T-helper 2 cell treated with Interferon-gamma antibody and Interleukin-4, amounts not matched to agents 5 μg/mL and 100 μg/mL, for 36 hours (primary cell): ENCODE measurements around the gene LRMDA.

Source experiments
- DNase-seq: peaks from one replicate; pipeline ENCODE4 v3.0.0; 2021; ENCODE audit warnings: low spot score
- H3K27ac Mint-ChIP-seq: one replicate; pipeline ENCODE4 v1.8.0; 2021; ENCODE audit warnings: mild to moderate bottlenecking, mixed read lengths
- H3K27me3 Mint-ChIP-seq: one replicate; pipeline ENCODE4 v1.8.0; 2021; ENCODE audit warnings: low read depth, mixed read lengths
- H3K36me3 Mint-ChIP-seq: one replicate; pipeline ENCODE4 v1.8.0; 2021; ENCODE audit warnings: low read depth, mixed read lengths
- H3K4me1 Mint-ChIP-seq: one replicate; pipeline ENCODE4 v1.8.0; 2021; ENCODE audit warnings: low read depth, mixed read lengths
- H3K4me3 Mint-ChIP-seq: one replicate; pipeline ENCODE4 v1.8.0; 2022; ENCODE audit warnings: mild to moderate bottlenecking, moderate library complexity, mixed read lengths
- H3K9me3 Mint-ChIP-seq: one replicate; pipeline ENCODE4 v1.8.0; 2021; ENCODE audit warnings: mixed read lengths

The LRMDA gene

DNA sequence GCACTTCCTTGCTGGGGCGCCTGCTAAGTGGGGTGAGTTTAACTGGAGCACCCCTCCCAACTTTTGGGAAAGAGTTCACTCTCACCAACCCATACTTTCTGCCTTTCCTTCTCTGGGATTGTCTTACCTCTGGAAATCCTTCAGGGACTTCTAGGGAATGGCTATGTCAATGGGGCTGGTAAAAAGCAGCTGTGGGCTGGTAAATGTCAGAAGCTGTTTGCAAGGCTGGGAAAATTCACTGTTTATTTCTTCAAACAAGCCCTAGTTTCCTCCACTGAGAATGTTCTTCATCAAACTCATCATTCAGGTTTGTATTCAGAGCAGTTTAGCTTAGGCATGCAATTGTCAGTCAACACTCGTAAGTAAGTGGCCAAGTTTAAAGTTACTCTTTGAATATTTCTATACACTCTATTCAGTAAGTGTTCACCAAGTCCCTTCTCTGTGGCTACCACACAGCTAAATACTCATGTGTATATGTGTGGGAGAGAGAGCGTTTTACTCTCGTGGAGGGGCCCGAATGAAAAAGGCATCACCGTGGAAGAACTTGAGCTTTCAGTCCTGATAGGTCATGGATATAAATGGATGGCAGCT is 654.8 kb downstream of the LRMDA start:
- no peak for DNase-seq
- Mint-ChIP-seq H3K36me3 (no peaks in the 10 kb centered on the region), H3K4me3 (no peak overlapping the region), H3K27ac (no peak overlapping the region), H3K4me1 (no peaks in the 10 kb centered on the region), H3K9me3 (no peaks in the 10 kb centered on the region), H3K27me3 (no peaks in the 10 kb centered on the region)

DNA sequence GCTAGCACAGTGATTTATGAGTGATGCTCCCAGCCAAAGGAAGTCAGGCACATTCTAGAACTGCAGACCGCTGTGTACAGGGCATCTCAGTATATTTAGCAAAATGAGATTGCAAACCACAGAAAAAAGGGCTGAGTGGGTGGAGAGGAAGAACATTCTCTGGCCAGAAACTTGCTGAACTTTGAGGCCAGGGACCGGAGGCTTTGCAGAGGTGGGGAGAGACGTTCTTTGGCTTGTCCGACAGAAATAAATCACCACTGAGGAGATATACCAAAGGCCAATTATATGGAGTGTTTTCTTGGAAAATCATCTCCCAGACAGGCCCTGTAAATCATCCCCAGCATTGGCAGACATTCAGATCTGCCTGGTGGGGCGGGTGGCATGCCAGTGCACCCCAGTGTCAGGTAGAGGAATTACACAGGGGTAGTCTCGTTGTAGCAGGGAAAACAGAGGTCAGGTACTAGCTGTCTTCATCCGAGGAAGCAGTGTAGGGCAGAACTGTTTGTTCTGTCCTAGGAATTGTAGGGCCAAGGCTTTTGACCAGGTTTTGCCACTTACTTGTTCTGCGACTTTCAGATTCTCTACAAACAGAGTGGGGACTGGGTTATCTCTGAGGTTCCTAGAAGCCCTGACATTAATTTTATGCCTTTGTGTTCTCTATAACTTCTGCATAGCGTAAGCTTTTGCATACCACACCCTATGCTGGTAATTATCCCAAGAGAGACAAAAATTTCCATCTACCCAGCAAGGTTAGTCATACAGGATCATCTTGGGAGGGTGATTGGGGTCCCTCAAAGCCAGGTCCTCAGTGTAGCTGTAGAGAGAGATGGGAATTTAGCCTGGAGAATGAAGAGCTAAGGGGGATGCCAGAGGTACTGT is 655.6 kb downstream of the LRMDA start:
- DNase-seq = no peak
- no peaks in the 10 kb centered on the region for H3K36me3 Mint-ChIP-seq
- no peaks in the 10 kb centered on the region for H3K4me1 Mint-ChIP-seq
- no peak overlapping the region for H3K27ac Mint-ChIP-seq
- H3K27me3 Mint-ChIP-seq = no peaks in the 10 kb centered on the region
- H3K4me3 Mint-ChIP-seq = no peak overlapping the region
- H3K9me3 Mint-ChIP-seq = no peaks in the 10 kb centered on the region

- no peaks in the 10 kb centered on the region for H3K9me3 Mint-ChIP-seq
- H3K27me3 Mint-ChIP-seq = no peaks in the 10 kb centered on the region
- H3K36me3 Mint-ChIP-seq = no peaks in the 10 kb centered on the region
- H3K27ac Mint-ChIP-seq = no peak overlapping the region
- DNase-seq = no peak
- H3K4me3 Mint-ChIP-seq = no peak overlapping the region
- no peaks in the 10 kb centered on the region for H3K4me1 Mint-ChIP-seq
Measured at GRCh38 chr10:76088008-76088407, 656.6 kb downstream of the LRMDA start.

- no peak for DNase-seq
- no peak overlapping the region for H3K27ac Mint-ChIP-seq
- H3K9me3 Mint-ChIP-seq = no peaks in the 10 kb centered on the region
- no peaks in the 10 kb centered on the region for H3K27me3 Mint-ChIP-seq
- no peaks in the 10 kb centered on the region for H3K36me3 Mint-ChIP-seq
- no peak overlapping the region for H3K4me3 Mint-ChIP-seq
- no peaks in the 10 kb centered on the region for H3K4me1 Mint-ChIP-seq
Measured at GRCh38 chr10:76088980-76089379, 657.6 kb downstream of the LRMDA start.

DNA sequence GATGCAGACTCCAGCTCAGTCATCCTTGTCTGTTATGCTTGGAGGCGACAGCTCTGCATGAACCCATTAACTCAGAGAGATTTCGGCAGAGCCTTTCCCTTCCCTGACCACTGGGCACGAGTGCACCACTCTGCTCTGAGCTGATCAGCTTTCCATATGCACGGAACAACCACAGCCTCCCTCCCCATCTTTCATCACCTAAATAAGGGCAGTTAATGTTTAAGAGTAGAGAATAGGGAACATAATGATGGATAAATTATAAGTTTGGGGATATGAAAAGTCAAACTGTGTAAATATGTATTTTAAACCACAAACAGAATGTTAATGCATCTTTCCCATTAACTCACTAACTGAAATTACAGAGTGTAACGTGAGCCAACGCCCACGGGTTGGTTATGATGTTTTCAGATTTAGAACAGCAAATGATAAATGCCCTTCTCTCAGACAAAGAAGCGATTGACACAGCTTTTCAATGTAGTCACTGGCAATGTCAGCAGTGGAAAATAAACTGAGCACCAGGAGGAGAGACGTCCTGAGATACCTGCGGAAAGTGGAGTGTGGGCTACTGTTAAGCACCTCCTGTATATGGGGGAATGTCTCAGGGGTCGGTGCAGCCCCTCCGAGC is 658.2 kb downstream of the LRMDA start:
- Mint-ChIP-seq H3K4me3 (no peak overlapping the region), H3K27ac (no peak overlapping the region), H3K9me3 (no peaks in the 10 kb centered on the region), H3K4me1 (no peaks in the 10 kb centered on the region), H3K27me3 (no peaks in the 10 kb centered on the region), H3K36me3 (no peaks in the 10 kb centered on the region)
- no peak for DNase-seq

DNA sequence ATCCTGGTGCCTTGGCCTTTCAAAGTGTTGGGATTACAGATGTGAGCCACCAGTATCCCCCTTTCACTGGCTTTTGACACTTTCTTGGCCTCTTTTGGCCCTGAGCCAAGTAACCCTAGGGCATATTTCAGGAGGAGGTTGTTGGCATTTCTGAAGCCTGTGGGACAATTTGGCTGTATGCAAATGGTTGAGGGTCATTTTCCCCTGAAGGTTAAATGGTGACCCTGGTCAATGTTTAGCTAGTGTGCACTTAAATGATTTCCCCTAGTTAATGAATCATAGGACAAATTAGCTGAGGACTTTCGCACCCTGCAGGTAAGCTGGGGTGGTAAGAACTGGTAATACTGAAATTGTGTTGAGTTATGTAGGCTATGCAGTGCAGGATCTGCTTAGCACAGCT is 660.5 kb downstream of the LRMDA start:
- H3K4me3 Mint-ChIP-seq = no peak overlapping the region
- H3K27ac Mint-ChIP-seq = no peak overlapping the region
- H3K36me3 Mint-ChIP-seq = no peaks in the 10 kb centered on the region
- no peak for DNase-seq
- no peaks in the 10 kb centered on the region for H3K27me3 Mint-ChIP-seq
- no peaks in the 10 kb centered on the region for H3K4me1 Mint-ChIP-seq
- no peaks in the 10 kb centered on the region for H3K9me3 Mint-ChIP-seq

- no peak overlapping the region for H3K27ac Mint-ChIP-seq
- H3K9me3 Mint-ChIP-seq = no peaks in the 10 kb centered on the region
- H3K27me3 Mint-ChIP-seq = no peaks in the 10 kb centered on the region
- no peaks in the 10 kb centered on the region for H3K36me3 Mint-ChIP-seq
- H3K4me1 Mint-ChIP-seq = no peaks in the 10 kb centered on the region
- DNase-seq = no peak
- H3K4me3 Mint-ChIP-seq = no peak overlapping the region
Measured at GRCh38 chr10:76106611-76107010, 675.2 kb downstream of the LRMDA start.

- Mint-ChIP-seq H3K27ac (no peak overlapping the region), H3K4me1 (no peaks in the 10 kb centered on the region), H3K36me3 (no peaks in the 10 kb centered on the region), H3K4me3 (no peak overlapping the region), H3K27me3 (no peaks in the 10 kb centered on the region), H3K9me3 (no peaks in the 10 kb centered on the region)
- no peak for DNase-seq
Measured at GRCh38 chr10:76108563-76109359, 677.3 kb downstream of the LRMDA start.

- Mint-ChIP-seq H3K27me3 (no peaks in the 10 kb centered on the region), H3K27ac (no peak overlapping the region), H3K9me3 (no peaks in the 10 kb centered on the region), H3K4me3 (no peak overlapping the region), H3K36me3 (no peaks in the 10 kb centered on the region), H3K4me1 (no peaks in the 10 kb centered on the region)
- no peak for DNase-seq
Measured at GRCh38 chr10:76111404-76111803, 680.0 kb downstream of the LRMDA start.

DNA sequence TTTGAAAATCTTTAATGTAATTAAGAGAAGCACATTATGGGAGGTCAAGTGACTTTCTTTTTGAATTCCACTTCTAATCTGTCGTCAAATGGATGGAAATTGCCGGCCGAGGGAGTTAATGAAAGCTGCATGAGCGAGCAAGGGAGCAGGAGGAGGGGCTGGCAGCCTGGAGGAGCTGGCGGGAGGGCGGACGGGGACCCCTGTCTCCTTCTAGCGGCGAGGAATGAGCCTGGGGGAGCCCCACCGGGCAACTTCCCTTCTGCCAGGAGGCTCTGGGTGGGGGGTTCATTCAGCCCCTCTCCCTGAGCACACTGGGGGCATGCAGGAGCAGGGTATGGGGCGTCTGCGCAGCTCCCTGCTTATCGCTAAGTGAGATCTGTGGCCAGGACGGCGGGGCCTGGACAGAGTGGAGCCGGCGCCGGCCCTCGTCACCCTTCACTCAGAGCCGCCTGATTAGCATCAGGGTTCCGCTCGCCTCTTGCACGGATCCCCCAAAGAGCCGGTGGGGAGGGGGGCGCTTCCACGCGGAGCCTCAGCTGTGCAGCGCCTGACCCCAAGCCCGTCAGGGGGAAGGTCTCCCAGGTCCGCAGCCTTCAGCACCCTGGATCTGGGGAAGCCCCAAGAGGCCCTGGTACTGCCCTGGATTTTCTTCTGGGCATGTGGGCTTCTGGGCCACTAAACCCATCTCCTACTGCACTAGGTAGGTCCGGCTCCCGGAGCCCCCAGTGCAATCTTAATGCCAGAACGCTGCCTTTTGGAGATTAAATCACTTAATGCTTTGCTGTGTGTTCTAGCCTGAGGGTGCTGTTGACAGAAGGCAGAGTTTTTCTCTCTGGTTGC is 680.8 kb downstream of the LRMDA start:
- Mint-ChIP-seq H3K36me3 (no peaks in the 10 kb centered on the region), H3K9me3 (no peaks in the 10 kb centered on the region), H3K27me3 (no peaks in the 10 kb centered on the region), H3K4me3 (no peak overlapping the region), H3K27ac (no peak overlapping the region), H3K4me1 (no peaks in the 10 kb centered on the region)
- no peak for DNase-seq

DNA sequence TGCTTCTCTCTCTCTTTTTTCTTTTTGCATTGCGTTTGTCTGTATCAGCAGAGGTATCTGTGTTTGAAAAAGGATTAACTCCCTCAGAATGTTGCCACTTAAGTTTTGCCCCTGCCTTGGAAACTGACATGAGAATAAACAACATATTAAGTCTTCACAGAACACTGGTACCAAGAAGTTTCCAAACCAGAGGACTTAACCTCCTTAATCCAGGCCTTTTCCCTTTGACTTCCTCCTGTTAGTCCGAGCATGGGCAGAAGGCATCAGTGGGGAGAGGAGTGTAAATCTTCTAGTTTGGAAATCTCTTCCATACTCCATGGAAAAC is 681.4 kb downstream of the LRMDA start:
- Mint-ChIP-seq H3K9me3 (no peaks in the 10 kb centered on the region), H3K36me3 (no peaks in the 10 kb centered on the region), H3K4me1 (no peaks in the 10 kb centered on the region), H3K4me3 (no peak overlapping the region), H3K27ac (no peak overlapping the region), H3K27me3 (no peaks in the 10 kb centered on the region)
- DNase-seq = no peak

DNA sequence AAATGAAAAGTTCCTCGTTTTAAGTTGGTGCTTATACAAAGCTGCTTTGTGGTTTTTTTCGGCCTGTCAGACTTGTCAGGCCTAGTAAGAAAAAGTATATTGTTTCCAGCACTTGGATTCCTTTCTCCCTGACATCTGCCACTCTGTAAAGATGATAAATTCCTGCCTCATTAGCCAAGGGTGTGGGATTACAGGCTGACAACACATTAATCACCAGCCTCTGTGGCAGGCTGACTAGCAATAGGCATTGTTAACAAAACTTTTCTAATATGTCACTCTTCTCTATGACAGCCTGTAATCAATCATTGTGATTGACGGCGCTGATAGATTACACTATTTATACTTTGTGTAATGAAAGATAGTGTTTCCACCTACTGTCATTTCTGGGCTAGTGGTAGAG is 682.5 kb downstream of the LRMDA start:
- no peaks in the 10 kb centered on the region for H3K27me3 Mint-ChIP-seq
- no peak for DNase-seq
- H3K9me3 Mint-ChIP-seq = no peaks in the 10 kb centered on the region
- no peak overlapping the region for H3K27ac Mint-ChIP-seq
- H3K4me1 Mint-ChIP-seq = no peaks in the 10 kb centered on the region
- H3K36me3 Mint-ChIP-seq = no peaks in the 10 kb centered on the region
- no peak overlapping the region for H3K4me3 Mint-ChIP-seq

GRCh38 chr10:76114581-76115001 is 683.2 kb downstream of the LRMDA start:
- Mint-ChIP-seq H3K4me3 (no peak overlapping the region), H3K9me3 (no peaks in the 10 kb centered on the region), H3K27me3 (no peaks in the 10 kb centered on the region), H3K4me1 (no peaks in the 10 kb centered on the region), H3K36me3 (no peaks in the 10 kb centered on the region), H3K27ac (no peak overlapping the region)
- no peak for DNase-seq
